ENCODE measurements around the gene ING3.

The ING3 gene

DNA sequence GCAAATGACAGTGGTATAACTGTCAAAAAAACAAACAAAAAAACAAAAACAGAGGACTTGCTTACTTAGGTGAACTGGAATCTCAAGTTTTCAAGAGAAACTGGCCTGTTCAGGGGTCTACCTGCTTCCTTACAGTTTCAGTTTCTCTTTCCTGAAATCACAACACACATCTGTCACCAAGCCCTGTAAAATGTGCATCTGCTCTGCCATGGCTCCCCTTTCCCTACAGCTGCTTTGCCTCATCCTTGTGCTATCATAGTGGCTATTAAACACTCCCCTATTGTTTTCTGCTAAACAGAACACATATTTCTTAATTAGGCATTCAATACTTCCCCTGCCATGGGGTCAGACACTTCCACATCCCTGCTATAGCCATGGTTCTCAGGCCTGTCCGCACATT, 75.6 kb downstream of the ING3 start:
- Histone ChIP-seq H3K36me3 (ENCODE audit: control insufficient read depth, insufficient read depth, low read length) (no peaks in the 10 kb centered on the region), H3K9ac (ENCODE audit: low read depth, low read length) (no peak overlapping the region), H3K9me3 (ENCODE audit: control insufficient read depth, insufficient read depth, low read length) (no peaks in the 10 kb centered on the region), H3K4me3 (ENCODE audit: low read depth, low read length) (no peak overlapping the region), H3K4me1 (ENCODE audit: control insufficient read depth, insufficient read depth, low read length) (peaks cover 4% of the 10 kb centered on the region), H3K27me3 (ENCODE audit: control insufficient read depth, insufficient read depth, low read length) (no peaks in the 10 kb centered on the region)

DNA sequence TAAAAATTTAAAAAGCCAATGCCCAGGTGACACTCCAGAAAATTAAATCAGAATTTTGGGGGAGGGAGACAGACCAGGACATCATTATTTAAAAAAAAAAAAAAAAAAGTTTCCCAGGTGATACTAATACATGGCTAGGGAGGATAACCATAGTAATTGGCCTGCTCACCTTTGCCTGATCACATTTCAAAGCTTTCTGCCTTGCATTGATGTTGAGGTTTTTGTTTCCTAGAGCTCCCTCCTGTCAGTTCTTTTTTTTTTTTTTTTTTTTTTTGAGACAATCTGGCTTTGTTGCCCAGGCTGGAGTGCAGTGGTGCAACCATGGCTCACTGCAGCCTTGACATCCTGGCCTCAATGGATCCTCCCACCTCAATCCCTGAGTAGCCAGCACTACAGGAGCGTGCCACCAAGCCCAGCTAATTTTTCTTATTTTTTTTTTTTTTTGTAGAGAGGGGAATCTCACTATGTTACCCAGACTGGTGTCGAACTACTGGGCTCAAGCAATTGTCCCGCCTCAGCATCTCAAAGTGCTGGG, 76.1 kb downstream of the ING3 start:
- Histone ChIP-seq H3K9me3 (ENCODE audit: control insufficient read depth, insufficient read depth, low read length) (no peaks in the 10 kb centered on the region), H3K36me3 (ENCODE audit: control insufficient read depth, insufficient read depth, low read length) (no peaks in the 10 kb centered on the region), H3K4me1 (ENCODE audit: control insufficient read depth, insufficient read depth, low read length) (peaks cover 4% of the 10 kb centered on the region), H3K4me3 (ENCODE audit: low read depth, low read length) (no peak overlapping the region), H3K27me3 (ENCODE audit: control insufficient read depth, insufficient read depth, low read length) (no peaks in the 10 kb centered on the region), H3K9ac (ENCODE audit: low read depth, low read length) (no peak overlapping the region)

All from iPS-15b (cell line).